ENCODE results near the gene ITPR1. TPM values are rescaled to one million over a fixed set of nuclear protein-coding genes. Genes with fewer than 3 reads are reported as not detected.

Gene ITPR1
- total RNA-seq, 1 donor from 2014 or later: 11.2 TPM

GRCh38 chr3:4472766-4473165 lies 20.4 kb upstream of the ITPR1 start:
- DNase-seq (ENCODE audit: low spot score, unreplicated experiment): no peak
- Mint-ChIP-seq H3K4me1 (ENCODE audit: low read depth) (no peaks in the 10 kb centered on the region), H3K27me3 (peaks cover 22% of the 10 kb centered on the region), H3K4me3 (ENCODE audit: low read depth) (no peak overlapping the region), H3K27ac (no peak overlapping the region), H3K36me3 (ENCODE audit: insufficient read depth) (no peaks in the 10 kb centered on the region), H3K9me3 (ENCODE audit: low read depth) (no peaks in the 10 kb centered on the region)
- TF ChIP-seq, protein P1, sequence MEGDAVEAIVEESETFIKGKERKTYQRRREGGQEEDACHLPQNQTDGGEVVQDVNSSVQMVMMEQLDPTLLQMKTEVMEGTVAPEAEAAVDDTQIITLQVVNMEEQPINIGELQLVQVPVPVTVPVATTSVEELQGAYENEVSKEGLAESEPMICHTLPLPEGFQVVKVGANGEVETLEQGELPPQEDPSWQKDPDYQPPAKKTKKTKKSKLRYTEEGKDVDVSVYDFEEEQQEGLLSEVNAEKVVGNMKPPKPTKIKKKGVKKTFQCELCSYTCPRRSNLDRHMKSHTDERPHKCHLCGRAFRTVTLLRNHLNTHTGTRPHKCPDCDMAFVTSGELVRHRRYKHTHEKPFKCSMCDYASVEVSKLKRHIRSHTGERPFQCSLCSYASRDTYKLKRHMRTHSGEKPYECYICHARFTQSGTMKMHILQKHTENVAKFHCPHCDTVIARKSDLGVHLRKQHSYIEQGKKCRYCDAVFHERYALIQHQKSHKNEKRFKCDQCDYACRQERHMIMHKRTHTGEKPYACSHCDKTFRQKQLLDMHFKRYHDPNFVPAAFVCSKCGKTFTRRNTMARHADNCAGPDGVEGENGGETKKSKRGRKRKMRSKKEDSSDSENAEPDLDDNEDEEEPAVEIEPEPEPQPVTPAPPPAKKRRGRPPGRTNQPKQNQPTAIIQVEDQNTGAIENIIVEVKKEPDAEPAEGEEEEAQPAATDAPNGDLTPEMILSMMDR (IDR thresholded peaks at IDR 0.05; ENCODE audit: unreplicated experiment): no peak

DNA sequence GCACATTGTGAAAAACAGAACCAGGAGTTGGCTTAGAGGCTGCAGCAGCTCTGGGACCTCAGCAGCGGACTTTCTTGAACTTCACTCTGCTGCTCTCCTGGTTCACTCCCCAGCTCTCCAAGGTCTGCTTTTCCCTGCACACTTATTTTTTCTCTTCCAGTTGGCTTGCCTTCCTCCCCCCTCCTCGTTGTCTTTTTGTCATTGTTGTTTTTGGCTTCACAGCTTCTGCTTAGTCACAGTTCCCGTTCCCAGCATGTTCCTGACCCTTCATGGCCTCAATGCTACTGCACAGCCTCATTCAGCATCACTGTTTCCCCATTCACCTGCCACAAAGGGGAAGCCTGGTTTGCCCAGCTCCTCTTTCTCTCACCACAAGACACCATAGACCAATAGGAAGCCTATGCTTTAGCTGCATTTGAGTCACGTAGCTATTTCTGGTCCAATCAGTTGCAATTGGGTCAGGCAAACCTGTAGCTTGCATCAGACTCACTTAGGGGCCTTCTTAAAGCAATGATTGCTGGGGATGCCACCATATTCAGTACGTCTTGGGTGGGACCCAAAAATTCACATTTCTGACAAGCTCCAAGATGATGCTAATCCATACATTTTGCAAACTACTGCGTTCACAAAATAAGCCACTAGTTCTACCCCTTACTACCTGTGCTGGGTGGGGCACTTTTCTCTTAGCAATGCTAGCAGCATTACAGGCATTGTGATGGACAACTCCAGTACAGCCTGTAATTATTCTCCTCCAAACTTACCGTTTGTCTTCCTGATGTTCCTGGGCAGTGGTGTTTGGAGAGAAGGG lies 18.3 kb upstream of the ITPR1 start:
- no peak for DNase-seq (ENCODE audit: low spot score, unreplicated experiment)
- Mint-ChIP-seq H3K27ac (no peak overlapping the region), H3K9me3 (ENCODE audit: low read depth) (no peaks in the 10 kb centered on the region), H3K36me3 (ENCODE audit: insufficient read depth) (no peaks in the 10 kb centered on the region), H3K27me3 (peaks cover 22% of the 10 kb centered on the region), H3K4me3 (ENCODE audit: low read depth) (no peak overlapping the region), H3K4me1 (ENCODE audit: low read depth) (no peaks in the 10 kb centered on the region)
- TF ChIP-seq, protein P1 (IDR thresholded peaks at IDR 0.05; ENCODE audit: unreplicated experiment): no peak

DNA sequence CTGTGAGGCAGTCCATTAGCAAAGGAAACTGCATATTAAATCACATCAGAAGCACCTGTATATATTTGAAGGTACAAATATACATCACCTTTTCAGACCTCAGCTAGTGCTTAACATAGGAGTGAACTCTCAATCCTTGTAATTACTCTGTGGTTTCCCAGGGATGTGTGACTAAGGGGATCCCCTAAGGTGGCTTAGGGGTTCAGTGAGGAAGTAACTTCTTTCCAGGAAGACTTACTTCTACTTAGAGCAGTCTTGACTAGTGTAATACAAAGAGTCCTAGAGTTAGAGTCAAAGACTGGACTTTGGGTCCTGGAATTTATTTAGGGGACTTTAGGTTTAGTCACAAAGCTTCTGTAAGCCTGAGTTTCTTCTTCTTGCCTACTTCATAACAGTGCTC lies 17.3 kb upstream of the ITPR1 start:
- TF ChIP-seq, protein P1 (IDR thresholded peaks at IDR 0.05; ENCODE audit: unreplicated experiment): no peak
- DNase-seq (ENCODE audit: low spot score, unreplicated experiment): no peak
- H3K27me3 Mint-ChIP-seq: peaks cover 19% of the 10 kb centered on the region
- no peaks in the 10 kb centered on the region for H3K36me3 Mint-ChIP-seq (ENCODE audit: insufficient read depth)
- no peak overlapping the region for H3K27ac Mint-ChIP-seq
- H3K4me3 Mint-ChIP-seq (ENCODE audit: low read depth): no peak overlapping the region
- no peaks in the 10 kb centered on the region for H3K9me3 Mint-ChIP-seq (ENCODE audit: low read depth)
- no peaks in the 10 kb centered on the region for H3K4me1 Mint-ChIP-seq (ENCODE audit: low read depth)

GRCh38 chr3:4476496-4476895 lies 16.7 kb upstream of the ITPR1 start:
- H3K9me3 Mint-ChIP-seq (ENCODE audit: low read depth): no peaks in the 10 kb centered on the region
- DNase-seq (ENCODE audit: low spot score, unreplicated experiment): no peak
- no peaks in the 10 kb centered on the region for H3K36me3 Mint-ChIP-seq (ENCODE audit: insufficient read depth)
- no peak overlapping the region for H3K27ac Mint-ChIP-seq
- H3K27me3 Mint-ChIP-seq: peaks cover 19% of the 10 kb centered on the region
- H3K4me3 Mint-ChIP-seq (ENCODE audit: low read depth): no peak overlapping the region
- TF ChIP-seq, protein P1 (IDR thresholded peaks at IDR 0.05; ENCODE audit: unreplicated experiment): no peak
- no peaks in the 10 kb centered on the region for H3K4me1 Mint-ChIP-seq (ENCODE audit: low read depth)

DNA sequence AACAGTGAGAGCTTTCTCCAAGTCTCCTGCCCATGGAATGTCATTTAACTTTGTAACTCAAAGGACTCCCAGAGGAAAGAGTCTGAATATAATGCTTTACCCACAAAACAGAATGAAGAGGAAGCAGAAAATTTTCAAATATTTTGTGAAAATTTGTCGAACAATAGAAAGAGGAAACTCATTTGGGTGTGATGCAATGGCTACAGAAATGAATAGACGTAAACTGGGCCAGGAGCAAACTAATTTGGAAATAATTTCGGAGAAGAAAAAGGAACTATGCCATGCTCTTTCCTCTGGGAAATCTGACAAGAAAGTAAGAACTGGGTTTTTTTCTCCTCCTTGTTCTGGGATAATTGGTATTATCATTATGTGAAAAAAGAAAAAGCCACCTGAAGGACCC lies 14.9 kb upstream of the ITPR1 start:
- Mint-ChIP-seq H3K4me1 (ENCODE audit: low read depth) (no peaks in the 10 kb centered on the region), H3K9me3 (ENCODE audit: low read depth) (no peaks in the 10 kb centered on the region), H3K27me3 (peaks cover 15% of the 10 kb centered on the region), H3K36me3 (ENCODE audit: insufficient read depth) (no peaks in the 10 kb centered on the region), H3K4me3 (ENCODE audit: low read depth) (no peak overlapping the region), H3K27ac (no peak overlapping the region)
- no peak for DNase-seq (ENCODE audit: low spot score, unreplicated experiment)
- TF ChIP-seq, protein P1 (IDR thresholded peaks at IDR 0.05; ENCODE audit: unreplicated experiment): no peak
